K562 (cell line): ENCODE measurements around the gene GABRR2. TPM values are rescaled to one million over a fixed set of nuclear protein-coding genes. Genes with fewer than 3 reads are reported as not detected.

Experiments
- ATAC-seq: fragments of 200-7000 bp; cut with Tn5 transposase; 3 replicates; pipeline ENCODE4 v1.9.1; 2020; ENCODE audit warnings: moderate library complexity
- BruUV-seq: library from RNA; stranded (reverse); fragments of 400-500 nt; replicated peaks from 2 replicates; lab custom pipeline; 2021; lab: Mats Ljungman, UMichigan
- CTCF ChIA-PET: fragments of 300-600 bp; formaldehyde crosslinking; extraction: SDS; loops from one replicate; lab custom pipeline; 2021; ENCODE audit warnings: low intra/inter-chr PET ratio; lab: Yijun Ruan, JAX
- POLR2A ChIA-PET: fragments of 300-600, 350-650 bp; sonication (Branson Sonifier 250); formaldehyde crosslinking; extraction: SDS; loops from one replicate; lab custom pipeline; 2021; ENCODE audit warnings: antibody characterized with exemption, inconsistent platforms; lab: Yijun Ruan, JAX
- DNase-seq, 4 experiments: peaks; one replicate each; pipeline versions ENCODE4 v3.0.0 to v3.0.0-alpha.2; 2011 to 2018; ENCODE audit warnings: low spot score in 3 of 4, mixed read lengths in 3 of 4; ENCODE audit errors: extremely low read depth in 1 of 4
- FAIRE-seq: peaks from 2 replicates; lab custom pipeline; 2011; peaks lifted over from hg19 to GRCh38; lab: Jason Lieb, UNC
- H2AFZ ChIP-seq: 2 replicates; pipeline ENCODE4 v1.6.0; 2011; ENCODE audit warnings: low read depth, low read length, control low read depth, inconsistent platforms
- H3K27ac ChIP-seq: fragments of 200-600 bp; 3 replicates; pipeline ENCODE4 v1.8.0; 2011; ENCODE audit warnings: low read depth, mild to moderate bottlenecking, control low read depth, inconsistent platforms, low read length, moderate library complexity, mixed read lengths; ENCODE audit errors: extremely low read depth
- H3K27me3 ChIP-seq, 2 experiments: fragments of 300-600 bp in 1 of 2; 2 replicates in 1 of 2; 3 replicates in 1 of 2; pipeline versions ENCODE4 v1.6.0 to v1.8.0; 2011; ENCODE audit warnings: inconsistent platforms in 2 of 2, low read length in 2 of 2, mild to moderate bottlenecking in 1 of 2, mixed read lengths in 1 of 2, moderate library complexity in 1 of 2; ENCODE audit not compliant: control insufficient read depth in 2 of 2, insufficient read depth in 2 of 2
- H3K36me3 ChIP-seq: fragments of 300-600 bp; 3 replicates; pipeline ENCODE4 v1.8.0; 2011; ENCODE audit warnings: mild to moderate bottlenecking, low read length, inconsistent platforms; ENCODE audit not compliant: control insufficient read depth, insufficient read depth
- H3K4me1 ChIP-seq, 2 experiments: fragments of 200-600 bp in 1 of 2; replicated peaks in 1 of 2; 2 replicates in 1 of 2; 3 replicates in 1 of 2; pipeline versions ENCODE4 v1.5.1 to v1.8.0; 2011; ENCODE audit warnings: inconsistent platforms in 2 of 2, low read length in 2 of 2, mild to moderate bottlenecking in 1 of 2, mixed read lengths in 1 of 2, moderate library complexity in 1 of 2; ENCODE audit not compliant: control insufficient read depth in 2 of 2, insufficient read depth in 2 of 2
- H3K4me2 ChIP-seq: 2 replicates; pipeline ENCODE4 v1.6.1; 2011; ENCODE audit warnings: low read length, control low read depth, inconsistent platforms, mixed read lengths; ENCODE audit not compliant: insufficient read depth
- H3K4me3 ChIP-seq: fragments of 200-600 bp; sonication (generic), shearing (Covaris generic); 2 replicates; pipeline ENCODE4 v1.5.1; 2016; ENCODE audit warnings: control low read depth, inconsistent platforms
- H3K79me2 ChIP-seq: fragments of 200-600 bp; 3 replicates; pipeline ENCODE4 v1.8.0; 2011; ENCODE audit warnings: low read length, inconsistent platforms; ENCODE audit not compliant: control insufficient read depth, insufficient read depth
- H3K9ac ChIP-seq, 2 experiments: 2 replicates each; pipeline versions ENCODE4 v1.6.0 to v1.6.1; 2011; ENCODE audit warnings: low read depth in 2 of 2, low read length in 2 of 2, control low read depth in 1 of 2, inconsistent platforms in 1 of 2, mild to moderate bottlenecking in 1 of 2, mixed read lengths in 1 of 2; ENCODE audit not compliant: insufficient read depth in 1 of 2
- H3K9me1 ChIP-seq: one replicate; pipeline ENCODE4 v1.6.0; 2011; ENCODE audit warnings: inconsistent platforms, mild to moderate bottlenecking, low read length, moderate library complexity; ENCODE audit not compliant: control insufficient read depth, insufficient read depth
- H3K9me3 ChIP-seq: replicated peaks from 2 replicates; pipeline ENCODE4 v1.5.1; 2011; ENCODE audit warnings: low read depth, low read length, inconsistent platforms; ENCODE audit not compliant: control insufficient read depth, insufficient read depth
- H4K20me1 ChIP-seq: replicated peaks from 2 replicates; pipeline ENCODE4 v1.6.1; 2011; ENCODE audit warnings: low read length, inconsistent platforms, mixed read lengths; ENCODE audit not compliant: control insufficient read depth, insufficient read depth
- ARID4B ChIP-seq: sonication (generic); formaldehyde crosslinking; IDR thresholded peaks from 2 replicates; pipeline ENCODE4 v1.8.0; 2022; ENCODE audit warnings: mild to moderate bottlenecking, missing genetic modification reagents
- E2F3 ChIP-seq: fragments of 250-450 bp; sonication (Bioruptor Pico); IDR thresholded peaks from 2 replicates; pipeline ENCODE4 v1.4.0; 2020; ENCODE audit warnings: mild to moderate bottlenecking
- FOXO4 ChIP-seq: fragments of 450-650 bp; formaldehyde crosslinking; IDR thresholded peaks from 2 replicates; pipeline ENCODE4 v1.4.0; 2020; ENCODE audit warnings: mild to moderate bottlenecking, moderate library complexity
- JUN ChIP-seq, 2 experiments: sonication (generic) in 1 of 2; formaldehyde crosslinking in 1 of 2; IDR thresholded peaks; 2 replicates each; pipeline versions ENCODE4 v1.6.1 to v1.8.0; 2012 to 2022; ENCODE audit warnings: borderline replicate concordance in 2 of 2, mild to moderate bottlenecking in 2 of 2, improper control_type of control experiment in 1 of 2, low read depth in 1 of 2, low read length in 1 of 2, missing genetic modification reagents in 1 of 2
- KAT8 ChIP-seq: fragments of 450-650 bp; IDR thresholded peaks from 2 replicates; pipeline ENCODE4 v1.6.1; 2016; ENCODE audit warnings: low read depth, mild to moderate bottlenecking
- NFE2 ChIP-seq: IDR thresholded peaks from 2 replicates; pipeline ENCODE4 v1.6.1; 2014; ENCODE audit warnings: antibody characterized with exemption, low read depth
- POLR2G ChIP-seq: fragments of 200-400 bp; formaldehyde crosslinking; IDR thresholded peaks from 2 replicates; pipeline ENCODE4 v1.6.1; 2017; ENCODE audit warnings: low read depth, mild to moderate bottlenecking, antibody characterized with exemption, low read length, moderate library complexity
- POLR2H ChIP-seq: IDR thresholded peaks from 2 replicates; pipeline ENCODE4 v1.6.1; 2016; ENCODE audit warnings: missing genetic modification characterization, low read depth, mild to moderate bottlenecking, control low read depth, missing compliant biosample characterization, moderate library complexity
- SMC3 ChIP-seq: conservative IDR thresholded peaks from 2 replicates; pipeline ENCODE4 v1.6.1; 2011; ENCODE audit warnings: low read depth, low read length, improper control_type of control experiment; ENCODE audit not compliant: insufficient read depth
- TEAD2 ChIP-seq: fragments of 450-650 bp; IDR thresholded peaks from 2 replicates; pipeline ENCODE4 v1.6.1; 2016; ENCODE audit warnings: missing genetic modification characterization, control low read depth, missing compliant biosample characterization
- ZNF436 ChIP-seq: fragments of 250-450, 450-650 bp; sonication (Bioruptor Pico); formaldehyde crosslinking; IDR thresholded peaks from 2 replicates; pipeline ENCODE4 v1.7.0; 2020; ENCODE audit warnings: mild to moderate bottlenecking
- ZNF583 ChIP-seq: fragments of 250-450 bp; sonication (Bioruptor Pico); IDR thresholded peaks from 2 replicates; pipeline ENCODE4 v1.4.0; 2020
- ZZZ3 ChIP-seq: fragments of 450-650 bp; IDR thresholded peaks from 2 replicates; pipeline ENCODE4 v1.6.1; 2016; ENCODE audit warnings: antibody characterized with exemption, mild to moderate bottlenecking, moderate library complexity
- WGBS: fragments of 100-300 bp; shearing (Covaris generic); methylation state at CpG from one replicate; pipeline ENCODE4 v1.1.6; 2016; ENCODE audit warnings: low coverage, mixed read lengths; ENCODE audit not compliant: insufficient coverage; ENCODE audit errors: missing lambda C conversion rate; 5-methylcytosine and 5-hydroxymethylcytosine counted together
- in situ Hi-C: fragments of 300-500 bp; cut with MboI; formaldehyde crosslinking; loops from 4 replicates; pipeline ENCODE4 v1.15.0; 2018; ENCODE audit warnings: inconsistent platforms, mixed read lengths
- intact Hi-C: fragments of 100-400 bp; cut with micrococcal nuclease; formaldehyde crosslinking; loops from 2 replicates; pipeline ENCODE4 v1.14.2; 2022
- polyA plus RNA-seq, 8 experiments: library from polyadenylated mRNA; depleted of rRNA in 4 of 8; stranded (reverse) in 5 of 8; unstranded in 3 of 8; fragments of >200 nt; fragmentation: Nextera tagmentation in 2 of 8; fragmentation: Illumina TruSeq in 1 of 8; extraction: Ambion mirVana in 2 of 8; extraction: Trizol in 1 of 8; gene quantifications; 2 replicates each; pipeline versions ENCODE4 v1.2.1 to v1.2.3, GENCODE V29; 2011 to 2014; ENCODE audit warnings: inconsistent platforms in 1 of 8, missing spikeins in 1 of 8
- total RNA-seq, 7 experiments: library from RNA; depleted of rRNA in 6 of 7; stranded (reverse); fragments of >200 nt in 6 of 7; fragmentation: Illumina TruSeq in 2 of 7; extraction: Trizol in 2 of 7; gene quantifications; 2 replicates each; pipeline versions ENCODE4 v1.2.1 to v1.2.3, GENCODE V29; 2011 to 2021; ENCODE audit warnings: low replicate concordance in 1 of 7

Gene GABRR2
- total and polyA plus RNA-seq, 9 of the 15 experiments (the other 6 are each of a cell fraction or from before 2014, with no cell fraction given): 0.09 to 0.13 (median 0.10) TPM; not detected in 6

GRCh38 chr6:89221129-89221528, 94.0 kb downstream of the GABRR2 start (continued):
- TF ChIP-seq JUN (IDR thresholded peaks at IDR 0.05; ENCODE audit: borderline replicate concordance, low read depth, low read length) (no peak), JUN (CRISPR knock-in tag; IDR thresholded peaks at IDR 0.05; ENCODE audit: borderline replicate concordance) (no peak), TEAD2 (no peak), ZZZ3 (no peak)

GRCh38 chr6:89217299-89217910, 97.7 kb downstream of the GABRR2 start, which contains the start of gene GABRR1:
GABRR1 (minus strand) TSS chr6:89217358; CDS start chr6:89217322, 36 bp downstream.
- FAIRE-seq (no peak), DNase-seq (no peak), ATAC-seq (no peak)
- H2AFZ ChIP-seq: no peak within 1 kb of the TSS
- H3K4me2 ChIP-seq: no peak within 1 kb of the TSS
- no peaks in the 10 kb centered on the region; a peak in 1 of 5 replicates for H3K4me1 ChIP-seq
- no peak within 1 kb of the TSS for H3K27ac ChIP-seq
- H3K9me1 ChIP-seq: no peaks in the 10 kb centered on the region
- no peaks in the 10 kb centered on the region for H4K20me1 ChIP-seq
- H3K9me3 ChIP-seq: no peaks in the 10 kb centered on the region
- H3K27me3 ChIP-seq: peaks cover 13 to 29% of the 10 kb centered on the region in 2 experiments; a peak in 4 of 5 replicates
- intact Hi-C loops: no loop called here
- ChIA-PET POLR2A (interaction anchor here (0.6 kb wide), 1 partner anchor 38 kb away, joined by 3 read pairs; no protein-coding TSS in a partner anchor), CTCF (no interaction called here)
- H3K79me2 ChIP-seq: no peaks in the 10 kb centered on the region
- in situ Hi-C loops: no loop called here
- no peak within 1 kb of the TSS for H3K9ac ChIP-seq
- 8% methylated on average over 10 of the region's 10 CpGs for WGBS
- no TSS peak for BruUV-seq
- H3K36me3 ChIP-seq: no peaks in the 10 kb centered on the region
- no peak within 1 kb of the TSS for H3K4me3 ChIP-seq
- TF ChIP-seq E2F3 (no peak), NFE2 (no peak), ZNF583 (CRISPR knock-in tag) (no peak), ARID4B (CRISPR knock-in tag) (no peak), FOXO4 (CRISPR knock-in tag) (no peak), SMC3 (no peak), POLR2G (no peak), KAT8 (no peak), ZNF436 (no peak), POLR2H (tag) (no peak)
